ENCODE data around the gene MAP2K6.

MAP2K6 gene

DNA sequence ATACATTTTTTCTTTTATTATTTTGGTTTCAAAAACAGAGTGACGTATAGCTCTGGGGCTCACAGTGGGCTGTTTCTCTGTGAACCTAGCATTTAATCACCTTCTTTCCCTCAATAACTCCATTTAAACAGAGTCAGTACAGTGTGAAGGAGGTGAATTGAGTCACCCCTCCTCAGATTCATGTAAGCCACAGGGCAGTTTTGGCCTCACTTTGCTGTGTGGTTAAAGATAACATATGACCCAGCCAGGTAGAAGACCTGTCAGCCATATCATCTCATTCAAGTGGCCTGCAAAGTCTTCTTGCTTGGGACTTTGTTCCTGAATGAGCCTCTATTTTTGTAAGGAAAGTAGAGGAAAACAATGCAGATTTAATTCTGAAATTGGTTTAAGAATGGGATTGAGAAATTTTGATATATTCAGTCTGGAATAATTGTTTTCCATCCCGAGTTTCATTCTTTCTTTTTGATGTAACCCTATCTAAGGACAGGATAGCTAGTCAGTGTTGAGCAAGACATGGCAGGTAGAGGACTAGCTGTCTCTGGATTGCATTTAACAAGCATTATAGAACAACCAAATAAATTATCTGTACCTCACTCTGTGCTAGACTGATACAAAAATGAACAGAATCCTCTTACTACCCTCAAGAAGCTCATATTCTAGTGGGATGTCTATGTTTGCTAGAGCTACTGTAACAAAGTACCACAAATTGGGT lies 13.1 kb downstream of the MAP2K6 start:
- DNase-seq = no peak

DNA sequence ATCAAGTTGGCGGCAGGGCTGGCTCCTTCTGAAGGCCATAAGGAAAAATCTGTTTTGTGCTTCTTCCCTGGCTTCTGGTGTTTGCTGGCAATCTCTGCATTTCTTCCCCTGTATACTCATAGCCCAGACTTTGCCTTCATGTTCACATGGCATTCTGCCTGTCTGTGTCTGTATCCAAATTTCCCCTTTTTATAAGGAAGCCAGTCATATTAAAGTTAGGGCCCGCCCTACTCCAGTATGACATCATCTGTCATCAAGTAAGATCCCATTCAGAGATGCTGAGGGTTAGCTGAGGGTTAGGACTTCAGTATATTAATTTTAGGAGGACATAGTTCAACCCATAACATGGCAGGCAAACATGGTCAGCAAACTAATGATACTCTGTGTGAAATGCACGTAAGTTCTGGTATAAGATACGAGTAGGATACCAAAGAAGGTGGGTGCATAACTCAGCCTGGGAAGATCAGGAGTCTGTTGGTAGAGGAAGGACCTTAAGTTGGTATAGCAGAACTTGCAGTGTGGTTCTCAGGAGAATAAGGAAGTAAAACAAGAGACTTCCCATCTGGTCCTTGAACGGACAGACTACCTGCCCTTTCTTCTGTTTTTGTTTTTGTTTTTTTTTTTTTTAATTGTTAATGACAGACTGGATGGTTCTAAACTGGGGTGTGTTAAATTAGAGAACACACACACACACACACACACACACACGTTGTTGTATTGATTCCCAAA lies 13.9 kb downstream of the MAP2K6 start:
- DNase-seq = no peak

DNA sequence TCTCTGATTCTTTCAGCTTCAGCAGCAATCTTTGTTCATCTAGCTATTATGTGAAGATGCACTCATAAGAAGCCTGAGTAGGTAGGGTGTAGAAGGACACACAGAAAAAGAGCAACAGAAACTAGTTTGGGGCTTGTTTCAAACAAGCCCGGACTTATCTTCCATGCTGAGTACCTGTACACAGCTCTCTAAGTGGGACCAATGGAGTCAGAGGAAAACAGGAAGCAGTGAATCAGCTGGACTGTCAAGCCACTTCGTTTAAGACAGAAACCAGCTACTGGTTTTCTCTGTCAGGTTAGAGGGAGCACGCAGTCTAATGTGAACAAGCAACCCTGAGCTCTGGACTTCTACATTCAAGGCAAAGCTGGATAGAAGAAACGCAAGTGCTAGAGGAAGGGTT lies 16.0 kb downstream of the MAP2K6 start:
- DNase-seq = no peak

DNA sequence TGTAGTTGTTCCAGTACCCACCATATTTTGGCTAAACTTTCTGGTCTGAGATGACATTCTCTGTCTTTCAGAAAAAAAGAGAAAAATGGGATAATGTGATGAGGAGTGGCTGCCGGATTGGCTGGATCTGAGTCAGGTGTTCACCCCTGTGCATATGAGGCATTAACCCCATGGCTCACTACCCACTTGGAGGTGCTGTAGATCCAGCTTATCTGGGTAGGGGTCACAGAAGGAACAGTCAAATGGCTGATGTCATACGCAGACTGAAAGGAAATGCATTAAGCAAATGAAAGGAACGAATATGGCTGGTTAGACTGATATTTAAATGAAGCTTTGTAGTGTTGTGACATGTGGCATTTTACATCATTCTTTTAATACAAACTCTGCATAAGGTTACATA lies 17.3 kb downstream of the MAP2K6 start:
- DNase-seq = no peak

DNA sequence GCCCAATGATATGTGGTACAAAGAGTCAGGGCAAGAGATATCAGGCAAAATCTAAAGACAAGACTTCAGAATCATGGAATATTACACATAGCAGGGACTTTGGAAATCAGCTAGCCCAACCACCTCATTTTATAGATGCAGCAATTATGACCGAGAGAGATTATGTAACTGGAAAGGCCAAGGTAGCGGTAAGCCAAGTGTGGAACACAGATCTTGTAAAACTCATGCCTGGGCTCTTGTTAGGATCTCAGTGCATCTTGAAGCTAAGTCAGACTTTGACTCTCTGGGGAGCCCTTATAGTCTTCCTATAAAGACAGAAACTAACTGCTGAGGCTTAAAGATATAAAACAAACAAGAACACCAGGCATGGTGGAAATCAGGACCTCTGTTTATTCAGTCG lies 18.6 kb downstream of the MAP2K6 start:
- no peak for DNase-seq

DNA sequence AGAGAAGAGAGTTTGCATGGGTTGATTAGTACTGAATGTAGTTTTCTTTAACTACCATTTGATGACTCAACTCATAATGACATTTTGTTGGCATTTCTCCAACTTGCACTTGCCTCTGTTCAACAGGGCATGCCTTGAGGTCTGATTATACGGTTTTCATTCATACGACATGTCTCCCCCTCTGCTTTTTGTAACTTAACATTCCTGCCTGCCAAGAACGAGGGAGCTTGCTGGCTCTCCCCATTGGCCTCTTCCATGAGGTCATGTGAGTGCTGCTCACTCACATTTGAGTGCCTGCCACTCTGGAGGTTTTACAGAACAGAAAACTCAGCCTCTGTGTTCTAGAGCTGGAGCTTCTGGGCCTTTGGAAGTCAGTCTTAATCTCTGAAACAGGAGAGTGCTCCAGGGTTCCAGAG lies 19.7 kb downstream of the MAP2K6 start:
- DNase-seq = no peak

DNA sequence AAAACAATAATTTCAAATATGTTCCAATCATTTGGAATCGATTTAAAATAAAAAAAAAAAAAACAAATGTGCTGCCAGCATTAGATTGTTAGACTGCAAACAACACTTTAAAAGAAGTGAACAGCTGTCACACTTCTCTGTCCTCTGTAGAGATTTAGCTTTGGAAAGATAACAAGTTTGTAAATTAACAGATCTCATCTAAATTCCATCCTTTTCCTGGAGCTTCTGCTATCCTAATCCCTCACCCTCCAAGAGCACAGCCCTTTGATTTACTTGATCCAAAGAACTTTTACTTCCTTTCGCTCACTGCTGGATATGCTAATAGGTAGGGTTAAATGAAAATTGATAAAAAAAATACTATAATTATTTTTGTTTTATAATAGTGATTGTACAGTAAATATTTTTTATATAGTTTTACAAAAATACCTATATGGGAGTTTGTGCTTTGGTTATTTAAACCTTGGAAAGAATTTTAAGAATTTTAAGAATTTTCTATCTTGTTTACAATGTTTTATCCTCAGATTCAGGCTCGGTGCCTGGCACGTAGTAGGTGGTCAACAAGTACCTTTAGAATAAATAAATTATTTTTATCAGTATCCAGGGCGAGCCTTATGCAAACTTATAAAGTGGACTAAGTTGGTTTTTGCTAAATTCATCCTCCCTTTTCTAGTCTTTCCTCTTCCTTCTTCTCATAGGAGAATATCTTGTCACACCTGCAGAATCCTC lies 21.6 kb downstream of the MAP2K6 start:
- no peak for DNase-seq

DNA sequence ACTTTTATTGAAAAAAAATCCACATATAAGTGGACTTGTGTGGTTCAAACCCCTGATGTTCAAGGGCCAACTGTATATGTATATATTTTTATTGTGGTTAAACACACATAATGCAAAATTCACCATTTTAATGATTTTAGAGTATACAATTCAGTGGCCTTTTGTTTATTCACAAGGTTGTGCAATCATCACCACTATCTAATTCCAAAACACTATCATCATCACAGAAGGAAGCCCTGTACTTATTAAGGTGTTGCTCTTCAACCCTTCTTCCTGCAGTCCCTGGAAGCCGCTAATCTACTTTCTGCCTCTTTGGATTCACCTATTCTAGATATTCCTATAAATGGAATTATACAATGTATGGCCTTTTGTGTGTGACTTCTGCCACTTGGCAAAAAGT lies 23.0 kb downstream of the MAP2K6 start:
- DNase-seq = no peak

DNA sequence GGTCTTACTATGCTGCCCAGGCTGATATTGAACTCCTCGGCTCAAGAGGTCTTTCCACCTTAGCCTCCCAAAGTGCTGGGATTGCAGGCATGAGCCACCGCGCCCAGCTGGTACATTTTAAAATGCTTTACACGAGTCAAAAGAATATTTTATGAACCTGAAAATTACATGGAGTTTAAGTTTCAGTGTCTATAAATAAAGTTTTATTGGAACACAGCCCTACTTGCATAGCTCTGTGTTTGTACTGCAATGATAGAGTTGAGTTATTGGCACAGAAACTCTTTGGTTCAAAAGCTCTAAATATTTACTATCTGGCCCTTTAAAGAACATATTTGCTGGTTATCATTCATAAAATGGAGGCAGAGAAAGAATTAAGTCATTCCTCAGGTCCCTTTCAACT lies 24.3 kb downstream of the MAP2K6 start:
- DNase-seq = no peak

DNA sequence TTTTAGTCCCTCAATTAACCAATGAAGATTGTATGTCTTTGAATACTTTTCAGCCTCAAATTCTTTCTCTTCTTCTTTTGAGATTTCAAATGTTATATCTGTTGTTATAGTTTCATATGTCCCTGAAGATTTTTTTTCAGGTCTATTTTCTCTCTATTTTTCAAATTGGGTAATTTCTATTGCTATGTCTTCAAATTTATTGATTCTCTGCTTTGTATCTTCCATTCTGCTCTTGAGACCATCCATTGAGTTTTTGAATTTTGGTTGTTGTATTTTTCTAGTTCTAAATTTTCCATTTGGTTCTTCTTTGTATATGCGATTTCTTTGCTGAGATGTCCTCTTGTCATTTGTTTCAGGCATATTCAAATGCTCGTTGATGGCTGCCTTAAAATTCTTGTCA lies 26.7 kb downstream of the MAP2K6 start:
- no peak for DNase-seq

DNA sequence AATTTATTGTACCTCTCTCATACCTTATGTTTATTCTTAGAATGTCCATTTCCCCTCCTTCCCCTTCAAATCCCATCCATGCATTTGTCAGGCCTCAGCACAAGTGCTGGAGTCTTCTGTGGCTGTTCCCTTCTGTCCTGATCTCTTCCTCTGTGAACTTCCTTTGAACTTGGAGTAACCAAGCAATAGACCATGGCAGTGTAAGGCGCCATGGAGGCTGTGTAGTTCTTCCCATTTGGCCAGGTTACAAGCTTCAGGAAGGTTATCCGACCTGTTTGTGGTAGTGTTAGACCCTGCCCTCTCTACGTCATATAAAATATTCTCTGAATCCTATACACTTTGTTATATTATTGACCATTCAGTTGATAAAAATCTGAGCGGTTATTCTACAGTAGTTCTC lies 28.6 kb downstream of the MAP2K6 start:
- no peak for DNase-seq

DNA sequence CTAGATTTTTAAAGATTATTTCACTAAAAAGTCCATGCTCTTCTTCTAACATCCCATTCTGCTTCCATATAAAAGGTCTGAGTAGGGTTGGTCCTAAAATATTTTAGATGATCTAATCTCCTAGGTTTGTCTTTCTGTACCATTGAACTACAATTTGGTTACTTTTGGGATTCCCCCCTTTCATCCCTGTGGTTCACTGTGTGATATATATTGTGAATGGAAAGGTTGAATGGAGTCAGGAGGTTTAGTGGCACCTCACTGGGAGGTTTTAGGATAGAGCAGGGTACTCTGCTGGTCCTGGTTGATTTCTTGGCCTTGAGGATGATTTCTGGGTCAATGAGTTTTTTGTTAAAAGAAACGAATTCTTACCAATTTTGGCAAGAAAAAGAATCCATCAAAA lies 29.5 kb downstream of the MAP2K6 start:
- no peak for DNase-seq

DNA sequence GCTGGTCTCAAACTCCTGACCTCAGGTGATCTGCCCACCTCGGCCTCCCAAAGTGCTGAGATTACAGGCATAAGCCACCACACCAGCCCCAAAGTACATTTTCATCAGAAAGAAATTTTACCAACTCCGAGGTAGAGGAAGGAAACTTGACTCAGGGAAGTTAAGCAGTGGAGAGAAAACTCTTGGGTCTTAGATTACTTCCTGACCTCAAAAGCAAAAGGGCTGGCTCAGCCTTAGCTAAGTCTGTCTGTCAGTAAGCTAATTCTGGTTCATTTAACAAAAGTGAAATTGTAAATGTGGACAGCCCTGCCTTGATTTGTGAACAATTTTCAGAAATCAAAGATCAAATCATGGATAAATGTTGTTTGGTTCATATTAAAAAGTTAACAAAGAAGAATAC lies 30.6 kb downstream of the MAP2K6 start:
- DNase-seq = no peak

DNA sequence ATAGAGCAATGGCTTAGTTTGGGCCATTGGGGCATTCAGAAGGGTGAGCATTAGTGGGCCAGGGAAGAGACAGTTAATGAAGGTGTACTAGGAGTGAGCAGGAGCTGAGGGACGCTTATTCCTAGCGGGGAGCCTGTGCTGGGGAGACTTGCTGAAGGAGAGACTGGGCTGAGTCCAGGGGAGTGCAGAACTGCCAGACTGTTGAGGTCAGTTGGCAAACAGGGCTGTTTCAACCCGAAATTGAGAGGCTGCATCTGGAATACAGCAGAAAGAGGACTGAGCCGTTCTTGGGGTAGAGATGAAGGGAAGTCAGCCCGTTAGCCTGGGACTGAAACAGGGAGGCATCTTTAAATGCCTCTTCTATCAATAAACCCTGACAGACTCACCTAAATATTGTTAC lies 33.2 kb downstream of the MAP2K6 start:
- no peak for DNase-seq

DNA sequence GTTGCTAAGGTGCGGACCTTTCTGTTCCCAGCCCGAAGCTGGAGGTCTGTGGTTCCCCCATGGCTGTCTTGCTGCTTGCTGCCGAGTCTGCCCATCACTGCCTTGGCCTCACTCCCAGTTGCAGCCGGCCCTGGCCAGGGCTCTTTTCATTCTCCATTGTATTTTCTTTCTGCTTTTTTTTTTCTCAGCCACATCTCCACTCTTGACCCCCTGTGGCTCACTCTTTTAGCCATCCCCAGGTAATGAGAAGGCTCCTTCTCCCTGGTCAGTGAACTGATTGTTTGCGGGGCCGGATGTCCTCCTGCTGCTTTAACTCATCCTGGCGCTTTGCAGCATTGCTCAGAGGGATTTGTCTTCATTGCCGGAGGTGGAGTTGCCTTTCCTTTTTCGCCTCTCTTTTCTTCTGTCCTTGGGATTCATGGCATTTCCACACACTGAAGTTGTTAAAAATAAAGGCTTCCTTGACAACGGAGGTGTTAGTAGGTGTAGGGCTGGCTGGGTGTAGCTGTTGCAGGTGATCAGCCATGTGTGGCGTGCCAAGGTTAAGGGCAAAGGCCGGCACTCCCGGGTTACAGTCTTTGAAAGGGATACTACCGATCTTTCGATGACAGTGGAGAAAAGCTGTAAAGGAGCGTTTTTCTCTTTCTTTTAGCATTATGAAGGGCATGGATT lies 34.1 kb downstream of the MAP2K6 start:
- DNase-seq = no peak

DNA sequence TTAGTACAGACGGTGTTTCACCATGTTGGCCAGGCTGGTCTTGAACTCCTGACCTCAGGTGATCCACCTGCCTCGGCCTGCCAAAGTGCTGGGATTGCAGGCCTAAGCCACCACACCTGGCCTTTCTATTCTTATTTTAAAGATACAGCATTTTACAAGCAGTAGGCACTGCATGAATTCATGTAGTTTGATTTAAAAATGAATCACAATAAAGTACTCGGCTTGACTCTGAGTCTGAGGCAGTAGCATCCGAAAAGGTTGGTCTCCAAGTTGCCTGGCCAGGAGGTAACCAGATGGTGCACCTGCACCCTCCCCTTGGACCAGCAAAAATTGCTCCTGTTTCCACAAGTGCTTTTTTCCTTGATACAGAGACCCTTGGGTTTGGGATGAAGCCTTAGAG lies 35.6 kb downstream of the MAP2K6 start:
- no peak for DNase-seq

DNA sequence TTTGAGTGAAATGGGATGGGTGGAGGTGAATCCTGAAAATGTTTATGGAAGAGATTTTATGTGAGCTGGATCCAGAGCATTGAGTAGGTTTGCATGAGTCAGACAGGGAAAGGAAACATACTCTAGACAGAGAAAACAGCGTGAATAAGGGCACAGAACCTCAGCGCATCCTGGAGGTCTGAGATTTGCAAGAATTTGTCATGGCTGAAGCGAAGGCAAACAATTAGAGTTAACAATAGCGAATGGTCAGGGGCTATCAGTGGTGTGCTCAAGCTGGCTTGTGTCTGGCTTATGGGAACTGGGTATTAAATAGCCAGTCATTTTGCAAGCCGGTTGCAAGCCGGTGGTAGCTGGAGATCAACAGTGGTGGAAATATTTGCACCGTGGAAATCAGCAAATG lies 36.4 kb downstream of the MAP2K6 start:
- DNase-seq = no peak

DNA sequence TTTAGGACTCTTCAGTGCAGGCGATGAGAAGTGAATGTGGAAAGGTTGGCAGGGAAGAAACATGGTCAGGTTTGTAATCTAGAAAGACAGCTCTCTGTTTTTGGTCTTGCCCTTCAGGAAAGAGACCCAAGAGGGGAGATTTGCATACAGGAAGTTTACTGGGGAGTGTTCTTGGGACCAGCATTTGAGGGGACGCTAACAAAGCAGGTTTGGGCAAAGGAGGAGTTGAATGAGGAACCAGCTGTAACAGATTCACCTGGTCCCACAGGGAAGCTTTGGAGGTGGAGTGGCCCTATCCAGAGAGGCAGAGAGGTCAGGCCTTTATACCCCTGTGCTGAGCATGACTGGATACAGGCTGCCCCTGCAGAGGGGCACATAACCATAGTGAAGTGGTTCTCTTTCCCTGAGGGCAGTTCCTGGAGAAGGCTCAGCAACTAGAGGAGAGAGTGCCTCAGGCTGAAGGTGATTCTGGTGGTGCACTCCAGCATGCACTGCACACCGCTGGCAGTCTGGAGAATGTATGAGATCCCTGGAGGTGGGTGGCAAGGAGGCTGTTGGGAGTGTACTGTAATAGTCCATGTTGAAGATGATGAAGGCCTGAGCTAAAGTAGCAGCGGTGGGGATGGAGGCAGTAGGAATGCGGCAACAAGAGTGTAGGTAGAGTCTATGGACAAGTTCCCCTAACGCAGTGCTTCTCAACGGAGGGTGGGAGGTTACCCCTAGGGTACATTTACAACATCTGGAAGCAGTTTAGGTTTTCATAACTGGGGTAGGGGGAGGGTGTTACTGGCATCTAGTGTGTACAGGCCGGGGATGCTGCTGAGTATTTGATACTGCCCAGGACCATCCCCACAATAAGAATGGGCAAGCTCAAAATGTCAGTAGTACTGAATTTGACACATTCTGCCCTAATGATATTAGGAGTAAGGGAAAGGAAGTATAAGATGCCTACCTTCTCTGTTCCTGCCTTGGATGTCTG lies 37.2 kb downstream of the MAP2K6 start:
- no peak for DNase-seq

DNA sequence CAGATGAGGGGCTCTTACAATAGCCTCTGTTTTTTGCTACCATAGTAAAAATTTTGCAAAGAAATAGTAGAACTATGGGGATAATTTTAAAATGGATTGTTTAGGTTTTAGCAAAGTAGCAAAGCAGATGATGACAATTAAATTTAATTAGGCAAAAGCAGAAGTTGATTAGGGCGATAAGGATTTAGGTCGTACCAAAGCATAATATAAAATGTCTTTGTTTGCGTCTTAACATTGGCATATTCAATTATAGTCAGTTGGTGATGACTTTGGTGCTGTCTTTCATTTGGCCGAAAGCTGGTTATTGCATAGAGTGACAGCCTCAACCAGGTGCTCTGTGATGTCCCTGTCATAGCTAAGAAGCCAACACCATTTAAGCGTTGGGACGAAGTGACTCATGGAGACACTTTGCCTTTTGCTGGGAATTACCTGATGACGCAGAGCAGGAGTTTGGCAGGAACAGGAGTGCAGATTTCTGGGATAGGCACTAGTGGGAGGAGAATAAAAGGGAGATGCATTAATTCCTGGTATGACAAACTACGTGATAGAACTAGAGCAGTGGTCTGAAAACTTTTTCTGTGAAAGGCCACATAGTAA lies 38.3 kb downstream of the MAP2K6 start:
- DNase-seq = no peak

DNA sequence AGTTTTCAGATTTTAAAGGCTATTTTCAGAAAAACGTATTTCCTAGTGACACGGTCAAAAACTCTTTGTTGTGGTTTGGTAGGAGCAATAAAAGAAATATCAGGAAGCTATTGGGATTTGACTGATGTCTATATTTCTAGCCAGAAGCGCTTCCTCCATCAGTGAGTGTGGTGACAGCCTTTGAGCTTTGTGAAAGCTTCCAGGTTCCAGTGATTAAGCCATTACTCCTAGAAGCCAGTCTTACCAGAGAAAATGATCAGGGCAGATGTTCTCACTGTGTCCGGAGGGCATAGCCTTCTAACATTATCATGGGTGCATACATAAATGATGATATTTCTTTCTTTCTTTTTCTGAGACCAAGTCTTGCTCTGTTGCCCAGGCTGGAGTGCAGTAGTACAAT lies 39.6 kb downstream of the MAP2K6 start:
- DNase-seq = no peak

DNA sequence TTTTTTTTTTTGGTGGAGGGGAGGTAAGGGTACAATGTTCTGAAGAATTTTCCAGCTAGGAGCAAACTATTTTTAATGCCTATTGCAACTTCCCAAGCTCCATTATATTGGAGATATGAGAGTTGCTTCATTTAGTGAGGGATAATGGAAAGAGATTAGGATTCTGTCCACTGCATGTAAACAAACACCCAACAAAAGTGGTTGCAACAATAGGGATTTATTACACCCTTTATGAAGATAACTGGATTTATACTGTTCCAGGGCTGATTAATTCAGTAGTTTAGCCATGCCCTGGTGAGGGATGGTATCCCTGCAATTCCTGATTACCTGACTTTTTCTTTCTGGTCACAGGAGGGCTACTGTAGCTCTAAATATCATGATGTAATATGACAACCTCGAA lies 40.5 kb downstream of the MAP2K6 start:
- no peak for DNase-seq

DNA sequence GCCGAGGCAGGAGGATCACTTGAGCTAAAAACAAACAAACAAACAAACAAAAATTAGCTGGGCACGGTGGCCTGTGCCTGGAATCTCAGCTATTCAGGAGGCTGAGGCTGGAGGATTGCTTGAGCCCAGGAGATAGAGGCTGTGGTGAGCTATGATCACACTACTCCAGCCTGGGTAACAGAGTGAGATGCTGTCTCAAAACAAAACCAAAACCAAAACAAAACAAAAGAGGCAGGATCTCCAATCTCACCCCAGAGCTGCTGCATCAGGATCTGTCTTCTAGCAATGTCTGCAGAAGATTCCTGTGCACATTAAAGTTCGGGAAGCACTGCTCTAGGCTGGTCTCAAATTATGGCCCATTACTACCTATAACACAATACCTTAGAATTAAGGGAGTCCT lies 43.1 kb downstream of the MAP2K6 start:
- DNase-seq = no peak
